Liver (tissue), 9 donors: Measurements from ENCODE around the gene LIG1. TPM values are rescaled to one million over a fixed set of nuclear protein-coding genes. Genes with fewer than 3 reads are reported as not detected.
"Not testable (repeated sequence)": the region's sequence is repeated elsewhere in the genome, so short reads cannot be mapped to it uniquely, and the experiment has no call there.

Experiments used
- DNase-seq: peaks from one replicate; pipeline ENCODE4 v3.0.0-alpha.2; 2017; ENCODE audit warnings: low spot score
- H3K27ac ChIP-seq, 2 donors: one replicate each; pipeline ENCODE4 v1.7.0; 2013; ENCODE audit warnings: inconsistent platforms in 2 of 2, low read length in 2 of 2, control low read depth in 1 of 2, low read depth in 1 of 2, mild to moderate bottlenecking in 1 of 2
- H3K27me3 ChIP-seq, 4 donors: one replicate each; pipeline versions ENCODE4 v1.6.1 to v1.7.0; 2013; ENCODE audit warnings: low read length in 3 of 4, inconsistent platforms in 1 of 4, mild to moderate bottlenecking in 1 of 4, moderate library complexity in 1 of 4; ENCODE audit not compliant: control insufficient read depth in 4 of 4, insufficient read depth in 4 of 4
- H3K36me3 ChIP-seq, 4 donors: one replicate each; pipeline versions ENCODE4 v1.6.1 to v1.7.0; 2013; ENCODE audit warnings: low read length in 3 of 4, mild to moderate bottlenecking in 3 of 4, low read depth in 1 of 4, moderate library complexity in 1 of 4; ENCODE audit not compliant: control insufficient read depth in 4 of 4, insufficient read depth in 3 of 4
- H3K4me1 ChIP-seq, 4 donors: one replicate each; pipeline versions ENCODE4 v1.6.1 to v1.7.0; 2013; ENCODE audit warnings: low read length in 3 of 4, mild to moderate bottlenecking in 3 of 4, moderate library complexity in 1 of 4; ENCODE audit not compliant: control insufficient read depth in 4 of 4, insufficient read depth in 4 of 4
- H3K4me3 ChIP-seq, 3 donors: one replicate each; pipeline versions ENCODE4 v1.6.1 to v1.7.0; 2013; ENCODE audit warnings: low read length in 3 of 3, control low read depth in 1 of 3, low read depth in 1 of 3, mild to moderate bottlenecking in 1 of 3
- H3K9ac ChIP-seq, 2 donors: one replicate each; pipeline ENCODE4 v1.7.0; 2013; ENCODE audit warnings: low read length in 2 of 2, mild to moderate bottlenecking in 2 of 2, moderate library complexity in 2 of 2, control low read depth in 1 of 2, low read depth in 1 of 2
- H3K9me3 ChIP-seq, 4 donors: one replicate each; pipeline versions ENCODE4 v1.6.1 to v1.7.0; 2013; ENCODE audit warnings: low read length in 3 of 4; ENCODE audit not compliant: control insufficient read depth in 4 of 4
- EGR1 ChIP-seq, 2 donors: IDR thresholded peaks; 2 replicates each; pipeline ENCODE4 v1.6.1; 2016 to 2018; ENCODE audit warnings: antibody characterized with exemption in 2 of 2, low read depth in 2 of 2
- FOXA1 ChIP-seq: IDR thresholded peaks from 2 replicates; pipeline ENCODE4 v1.6.1; 2016; ENCODE audit warnings: antibody characterized with exemption
- FOXA2 ChIP-seq: IDR thresholded peaks from 2 replicates; pipeline ENCODE4 v1.6.1; 2016; ENCODE audit warnings: antibody characterized with exemption
- HNF4A ChIP-seq, 2 donors: conservative IDR thresholded peaks; 2 replicates each; pipeline ENCODE4 v1.6.1; 2016; ENCODE audit warnings: antibody characterized with exemption in 2 of 2, mild to moderate bottlenecking in 2 of 2
- JUND ChIP-seq, 2 donors: IDR thresholded peaks; 2 replicates each; pipeline ENCODE4 v1.6.1; 2016; ENCODE audit warnings: antibody characterized with exemption in 2 of 2
- RAD21 ChIP-seq, 2 donors: IDR thresholded peaks; 2 replicates each; pipeline ENCODE4 v1.6.1; 2016; ENCODE audit warnings: antibody characterized with exemption in 2 of 2, mild to moderate bottlenecking in 2 of 2
- SP1 ChIP-seq: IDR thresholded peaks from 2 replicates; pipeline ENCODE4 v1.6.1; 2018; ENCODE audit warnings: antibody characterized with exemption, mild to moderate bottlenecking
- TAF1 ChIP-seq: conservative IDR thresholded peaks from 2 replicates; pipeline ENCODE4 v1.6.1; 2016; ENCODE audit warnings: antibody characterized with exemption, mild to moderate bottlenecking
- YY1 ChIP-seq: IDR thresholded peaks from 2 replicates; pipeline ENCODE4 v1.6.1; 2016; ENCODE audit warnings: antibody characterized with exemption, mild to moderate bottlenecking
- WGBS: extraction: QIAGEN DNeasy Blood & Tissue Kit; methylation state at CpG from one replicate; pipeline ENCODE4 v1.1.7; 2013; 5-methylcytosine and 5-hydroxymethylcytosine counted together
- polyA plus RNA-seq, 2 donors: library from polyadenylated mRNA; stranded (reverse) in 1 of 2; unstranded in 1 of 2; fragments of 200-250 nt in 1 of 2; fragments of >200 nt in 1 of 2; fragmentation: Nextera tagmentation in 1 of 2; extraction: Ambion mirVana in 1 of 2; gene quantifications; one replicate each; pipeline versions ENCODE4 v1.2.1 to v1.2.3, GENCODE V29; 2013 to 2015
- total RNA-seq, 2 donors: library from RNA; depleted of rRNA; stranded (reverse); fragments of >200 nt; gene quantifications; one replicate each; pipeline ENCODE4 v1.2.3, GENCODE V29; 2014
- TF ChIP-seq, protein P1 (sequence below): IDR thresholded peaks from 2 replicates; pipeline ENCODE4 v1.6.1; 2016; ENCODE audit warnings: antibody characterized with exemption
- TF ChIP-seq, protein P2 (sequence below): IDR thresholded peaks from 2 replicates; pipeline ENCODE4 v1.6.1; 2016; ENCODE audit warnings: antibody characterized with exemption
- donor health status: healthy.
- donor health status: healthy.
- donor health status: healthy.
- donor health status: healthy.
- donor health status: healthy.

LIG1 gene
- total and polyA plus RNA-seq, 4 donors, result 6.3 to 61.5 (median 7.1) TPM

DNA sequence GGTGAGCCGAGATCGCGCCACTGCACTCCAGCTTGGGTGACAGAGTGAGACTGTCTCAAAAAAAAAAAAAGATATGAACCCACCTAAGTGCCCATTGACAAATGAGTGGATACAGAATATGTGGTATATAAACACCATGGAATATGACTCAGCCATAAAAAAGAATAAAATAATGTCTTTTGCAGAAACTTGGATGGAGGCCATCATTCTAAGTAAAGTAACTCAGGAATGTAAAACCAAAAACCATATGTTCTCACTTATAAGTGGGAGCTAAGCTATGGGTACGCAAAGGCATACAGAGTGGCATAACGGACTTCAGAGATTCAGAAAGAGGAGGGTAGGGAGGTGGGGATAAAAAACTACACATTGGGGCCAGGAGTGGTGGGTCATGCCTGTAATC is 89.0 kb downstream of the LIG1 start:
- Histone ChIP-seq H3K9ac (no peak overlapping the region), H3K27ac (no peak overlapping the region), H3K36me3 (no peaks in the 10 kb centered on the region), H3K9me3 (no peaks in the 10 kb centered on the region), H3K4me3 (no peak overlapping the region), H3K27me3 (no peaks in the 10 kb centered on the region), H3K4me1 (no peaks in the 10 kb centered on the region)
- no peak for DNase-seq
- WGBS, result 95% methylated on average over 5 of the region's 5 CpGs
- TF ChIP-seq, protein P1, sequence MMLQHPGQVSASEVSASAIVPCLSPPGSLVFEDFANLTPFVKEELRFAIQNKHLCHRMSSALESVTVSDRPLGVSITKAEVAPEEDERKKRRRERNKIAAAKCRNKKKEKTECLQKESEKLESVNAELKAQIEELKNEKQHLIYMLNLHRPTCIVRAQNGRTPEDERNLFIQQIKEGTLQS, result no peak
- TF ChIP-seq SP1 (no peak), TAF1 (no peak), YY1 (no peak), FOXA2 (no peak), FOXA1 (no peak), EGR1 (IDR thresholded peaks at IDR 0.05; ENCODE audit: low read depth in 2 of 2) (no peak), JUND (IDR thresholded peaks at IDR 0.05) (no peak)
- TF ChIP-seq, protein P2, sequence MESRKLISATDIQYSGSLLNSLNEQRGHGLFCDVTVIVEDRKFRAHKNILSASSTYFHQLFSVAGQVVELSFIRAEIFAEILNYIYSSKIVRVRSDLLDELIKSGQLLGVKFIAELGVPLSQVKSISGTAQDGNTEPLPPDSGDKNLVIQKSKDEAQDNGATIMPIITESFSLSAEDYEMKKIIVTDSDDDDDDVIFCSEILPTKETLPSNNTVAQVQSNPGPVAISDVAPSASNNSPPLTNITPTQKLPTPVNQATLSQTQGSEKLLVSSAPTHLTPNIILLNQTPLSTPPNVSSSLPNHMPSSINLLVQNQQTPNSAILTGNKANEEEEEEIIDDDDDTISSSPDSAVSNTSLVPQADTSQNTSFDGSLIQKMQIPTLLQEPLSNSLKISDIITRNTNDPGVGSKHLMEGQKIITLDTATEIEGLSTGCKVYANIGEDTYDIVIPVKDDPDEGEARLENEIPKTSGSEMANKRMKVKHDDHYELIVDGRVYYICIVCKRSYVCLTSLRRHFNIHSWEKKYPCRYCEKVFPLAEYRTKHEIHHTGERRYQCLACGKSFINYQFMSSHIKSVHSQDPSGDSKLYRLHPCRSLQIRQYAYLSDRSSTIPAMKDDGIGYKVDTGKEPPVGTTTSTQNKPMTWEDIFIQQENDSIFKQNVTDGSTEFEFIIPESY, result no peak

DNA sequence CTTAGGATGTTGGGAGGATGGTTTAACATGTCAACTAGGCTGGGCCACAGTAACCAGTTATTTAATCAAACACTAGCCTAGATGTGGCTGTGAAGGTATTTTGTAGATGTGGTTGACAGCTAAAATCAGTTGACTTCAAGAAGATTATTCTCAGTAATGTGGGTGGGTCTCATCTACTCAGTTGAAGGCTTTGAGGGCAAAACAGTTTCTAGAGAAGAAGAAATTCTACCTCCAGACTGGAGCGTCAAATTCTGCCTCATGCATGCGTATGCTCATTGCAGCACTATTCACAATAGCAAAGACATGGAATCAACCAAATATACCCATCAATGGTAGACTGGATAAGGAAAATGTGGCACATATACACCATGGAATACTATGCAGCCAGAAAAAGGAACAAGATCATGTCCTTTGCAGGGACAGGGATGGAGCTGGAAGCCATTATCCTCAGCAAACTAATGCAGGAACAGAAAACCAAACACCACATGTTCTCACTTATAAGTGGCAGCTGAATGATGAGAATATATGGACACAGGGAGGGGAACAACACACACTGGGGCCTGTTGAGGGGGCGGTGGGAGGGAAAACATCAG is 99.9 kb downstream of the LIG1 start:
- not testable (repeated sequence) for H3K4me3 ChIP-seq, H3K9me3 ChIP-seq, H3K4me1 ChIP-seq, H3K27me3 ChIP-seq, H3K9ac ChIP-seq, H3K36me3 ChIP-seq, DNase-seq, H3K27ac ChIP-seq
- WGBS, result 98% methylated on average over 3 of the region's 3 CpGs

DNA sequence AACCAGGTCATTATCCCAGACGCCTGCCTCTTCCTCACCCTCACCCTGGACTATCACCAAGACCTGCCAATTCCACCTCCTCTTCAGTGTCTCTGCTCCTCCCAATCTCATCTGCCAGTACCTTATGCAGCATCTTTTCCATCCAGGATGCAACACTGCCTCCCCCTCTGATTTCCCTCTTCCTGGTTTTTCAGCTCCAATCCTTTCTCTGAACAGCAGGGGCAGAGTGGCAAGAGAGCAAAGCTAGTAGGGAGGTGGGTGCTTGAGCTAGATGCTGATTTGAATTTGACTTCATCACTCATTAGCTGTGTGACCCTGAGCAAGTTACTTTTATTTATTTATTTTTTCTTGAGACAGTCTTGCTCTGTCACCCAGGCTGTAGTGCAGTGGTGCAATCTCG is 100.7 kb downstream of the LIG1 start:
- H3K27me3 ChIP-seq, result no peaks in the 10 kb centered on the region
- no peak overlapping the region for H3K4me3 ChIP-seq
- whole genome bisulfite sequencing, result 87% methylated on average over 2 of the region's 2 CpGs
- H3K9me3 ChIP-seq, result no peaks in the 10 kb centered on the region
- no peak overlapping the region for H3K27ac ChIP-seq
- peaks cover 0 to 7% (median under 1%) of the 10 kb centered on the region in 4 donors for H3K36me3 ChIP-seq
- DNase-seq, result no peak
- TF ChIP-seq RAD21 (IDR thresholded peaks at IDR 0.05) (no peak), HNF4A (conservative IDR thresholded peaks at IDR 0.05) (no peak), FOXA1 (no peak)
- H3K9ac ChIP-seq, result no peak overlapping the region
- H3K4me1 ChIP-seq, result no peaks in the 10 kb centered on the region

Other genes starting within 250 kb of the LIG1 start
- not detected for gene BSPH1, start 178.2 kb downstream of the LIG1 start, total RNA-seq
- not detected for gene BSPH1, start 178.2 kb downstream of the LIG1 start, polyA plus RNA-seq
- gene ELSPBP1, start 175.7 kb downstream of the LIG1 start, total RNA-seq, result not detected
- not detected for gene ELSPBP1, start 175.7 kb downstream of the LIG1 start, polyA plus RNA-seq
- gene CABP5, start 126.3 kb downstream of the LIG1 start, total RNA-seq, result not detected
- not detected for gene CABP5, start 126.3 kb downstream of the LIG1 start, polyA plus RNA-seq
- gene PLA2G4C, start 59.5 kb downstream of the LIG1 start, total RNA-seq, result 1 to 10 TPM; 1.1 to 3.9 TPM
- gene PLA2G4C, start 59.5 kb downstream of the LIG1 start, polyA plus RNA-seq, result 1 to 10 TPM; 2.3 to 5.9 TPM
- 1 to 10 TPM; 1.6 to 2.5 TPM for gene ZSWIM9, start 336 bp upstream of the LIG1 start, total RNA-seq
- gene ZSWIM9, start 336 bp upstream of the LIG1 start, polyA plus RNA-seq, result 1 to 10 TPM in 1 of 2 donors, under 1 TPM in 1; 0.25 to 1.6 TPM
- gene CARD8, start 85.6 kb upstream of the LIG1 start, total RNA-seq, result 10 to 100 TPM; 30.9 to 36.3 TPM
- gene CARD8, start 85.6 kb upstream of the LIG1 start, polyA plus RNA-seq, result 10 to 100 TPM in 1 of 2 donors, 1 to 10 TPM in 1; 9.4 to 13.8 TPM
- 1 to 10 TPM in 1 of 2 donors, under 1 TPM in 1; 0.08 to 1.1 TPM for gene ZNF114, start 99.7 kb upstream of the LIG1 start, total RNA-seq
- under 1 TPM; 0.07 TPM for gene ZNF114, start 99.7 kb upstream of the LIG1 start, polyA plus RNA-seq
- gene EMP3, start 155.2 kb upstream of the LIG1 start, total RNA-seq, result 10 to 100 TPM in 1 of 2 donors, 1 to 10 TPM in 1; 4.5 to 16.6 TPM
- 10 to 100 TPM; 11.3 to 12.1 TPM for gene EMP3, start 155.2 kb upstream of the LIG1 start, polyA plus RNA-seq
- gene TMEM143, start 193.6 kb upstream of the LIG1 start, total RNA-seq, result 1 to 10 TPM; 3.2 to 5.4 TPM
- 10 to 100 TPM in 1 of 2 donors, 1 to 10 TPM in 1; 7.9 to 10.2 TPM for gene TMEM143, start 193.6 kb upstream of the LIG1 start, polyA plus RNA-seq
- gene SYNGR4, start 194.0 kb upstream of the LIG1 start, total RNA-seq, result not detected
- gene SYNGR4, start 194.0 kb upstream of the LIG1 start, polyA plus RNA-seq, result under 1 TPM in 1 of 2 donors, not detected in 1; 0.09 TPM
- 10 to 100 TPM; 32.3 to 34.9 TPM for gene KDELR1, start 221.2 kb upstream of the LIG1 start, total RNA-seq
- gene KDELR1, start 221.2 kb upstream of the LIG1 start, polyA plus RNA-seq, result 10 to 100 TPM; 59.1 to 94.9 TPM
- gene GRIN2D, start 223.3 kb upstream of the LIG1 start, total RNA-seq, result under 1 TPM; 0.17 to 0.33 TPM
- under 1 TPM in 1 of 2 donors, not detected in 1; 0.13 TPM for gene GRIN2D, start 223.3 kb upstream of the LIG1 start, polyA plus RNA-seq